ENCODE data around the gene SRBD1.
A peak's percentile ranks its signal among the peaks of the same experiment; 100 is the strongest.

Gene SRBD1

DNA sequence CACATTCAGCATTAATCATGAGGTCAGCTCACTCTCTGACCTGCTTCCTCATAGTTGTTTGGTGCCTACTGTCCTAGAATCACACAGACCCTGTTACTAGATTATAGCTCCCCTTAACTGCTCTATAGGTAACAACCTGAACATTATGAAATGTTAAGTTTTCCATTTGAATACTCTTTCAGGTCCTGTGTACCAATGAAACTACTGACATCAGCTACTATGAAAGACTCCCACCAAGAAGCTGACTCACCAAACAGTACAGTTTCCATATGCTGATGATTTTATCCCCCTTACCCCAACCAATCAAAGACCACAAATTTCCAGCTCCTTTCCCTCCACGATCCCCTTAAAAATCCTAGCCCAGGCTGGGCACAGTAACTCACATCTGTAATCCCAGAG lies 56.3 kb downstream of the SRBD1 start:
- Histone ChIP-seq H3K27me3 (replicated peaks; ENCODE audit: insufficient read depth, low read length) (no peaks in the 10 kb centered on the region), H3K4me1 (ENCODE audit: low read length) (peaks cover 14% of the 10 kb centered on the region), H4K20me1 (ENCODE audit: insufficient read depth, low read length) (no peaks in the 10 kb centered on the region), H3F3A (ENCODE audit: insufficient read depth, low read length) (0 out of 2 replicates have a peak, but pooled peaks cover 2% of the 10 kb centered on the region), H3K36me3 (replicated peaks; ENCODE audit: insufficient read depth, low read length) (no peaks in the 10 kb centered on the region; the same call in 1 of the 2 replicates), H3K4me3 (ENCODE audit: low read length) (no peak overlapping the region), H3K4me2 (ENCODE audit: low read depth, low read length) (peak overlapping the region; percentile 32; the same call in 1 of the 2 replicates), H3K9me3 (replicated peaks; ENCODE audit: insufficient read depth, low read length) (no peaks in the 10 kb centered on the region), H3K79me2 (ENCODE audit: low read length) (no peaks in the 10 kb centered on the region), H3K9me2 (replicated peaks; ENCODE audit: insufficient read depth, low read length) (no peaks in the 10 kb centered on the region), H2AFZ (ENCODE audit: low read length) (no peak overlapping the region), H3K9ac (ENCODE audit: low read length) (no peak overlapping the region; the same call in 1 of the 2 replicates), H3K27ac (ENCODE audit: low read length) (peak overlapping the region; percentile 62; the same call in 1 of the 2 replicates)
- TF ChIP-seq, protein P1, sequence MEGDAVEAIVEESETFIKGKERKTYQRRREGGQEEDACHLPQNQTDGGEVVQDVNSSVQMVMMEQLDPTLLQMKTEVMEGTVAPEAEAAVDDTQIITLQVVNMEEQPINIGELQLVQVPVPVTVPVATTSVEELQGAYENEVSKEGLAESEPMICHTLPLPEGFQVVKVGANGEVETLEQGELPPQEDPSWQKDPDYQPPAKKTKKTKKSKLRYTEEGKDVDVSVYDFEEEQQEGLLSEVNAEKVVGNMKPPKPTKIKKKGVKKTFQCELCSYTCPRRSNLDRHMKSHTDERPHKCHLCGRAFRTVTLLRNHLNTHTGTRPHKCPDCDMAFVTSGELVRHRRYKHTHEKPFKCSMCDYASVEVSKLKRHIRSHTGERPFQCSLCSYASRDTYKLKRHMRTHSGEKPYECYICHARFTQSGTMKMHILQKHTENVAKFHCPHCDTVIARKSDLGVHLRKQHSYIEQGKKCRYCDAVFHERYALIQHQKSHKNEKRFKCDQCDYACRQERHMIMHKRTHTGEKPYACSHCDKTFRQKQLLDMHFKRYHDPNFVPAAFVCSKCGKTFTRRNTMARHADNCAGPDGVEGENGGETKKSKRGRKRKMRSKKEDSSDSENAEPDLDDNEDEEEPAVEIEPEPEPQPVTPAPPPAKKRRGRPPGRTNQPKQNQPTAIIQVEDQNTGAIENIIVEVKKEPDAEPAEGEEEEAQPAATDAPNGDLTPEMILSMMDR (IDR thresholded peaks at IDR 0.05; ENCODE audit: low read length), result no peak
- TF ChIP-seq EZH2phosphoT487 (IDR thresholded peaks at IDR 0.05; ENCODE audit: low read length) (no peak), EZH2 (optimal IDR thresholded peaks at IDR 0.05; ENCODE audit: low read depth, low read length) (no peak)
- DNase-seq, result peak; percentile 46

DNA sequence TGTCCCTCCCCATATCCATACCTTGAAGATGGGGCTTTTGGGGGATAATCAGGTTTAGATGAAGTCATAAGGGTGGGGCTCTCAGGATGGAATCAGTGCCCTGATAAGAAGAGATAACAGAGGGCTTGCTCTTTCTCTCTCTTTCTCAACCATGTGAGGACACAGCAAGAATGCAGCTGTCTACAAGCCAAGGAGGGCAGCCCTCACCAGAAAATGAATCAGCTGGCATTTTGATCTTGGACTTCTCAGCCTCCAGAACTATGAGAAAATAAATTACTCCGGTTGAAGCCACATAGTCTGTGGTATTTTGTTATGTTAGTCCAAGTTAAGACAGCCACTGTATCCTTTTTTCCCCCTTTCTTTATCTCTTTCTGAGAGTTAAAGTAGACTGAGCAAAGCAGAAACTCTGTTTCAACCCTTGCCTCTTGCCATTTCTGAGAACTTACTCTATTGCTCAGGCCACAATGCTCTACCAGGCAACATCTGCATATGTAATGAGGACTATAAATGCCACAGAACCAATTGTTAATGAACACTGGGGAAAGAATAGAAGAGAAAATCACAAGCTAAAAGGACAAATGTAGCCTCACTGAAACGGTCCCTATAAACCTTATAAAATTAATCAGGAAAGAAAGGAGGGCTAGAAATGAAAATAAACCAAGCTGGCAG lies 56.9 kb downstream of the SRBD1 start:
- Histone ChIP-seq H3K9me2 (replicated peaks; ENCODE audit: insufficient read depth, low read length) (no peaks in the 10 kb centered on the region), H3K36me3 (replicated peaks; ENCODE audit: insufficient read depth, low read length) (no peaks in the 10 kb centered on the region; the same call in 1 of the 2 replicates), H3K4me2 (ENCODE audit: low read depth, low read length) (peak overlapping the region; percentile 32; the same call in 1 of the 2 replicates)

DNA sequence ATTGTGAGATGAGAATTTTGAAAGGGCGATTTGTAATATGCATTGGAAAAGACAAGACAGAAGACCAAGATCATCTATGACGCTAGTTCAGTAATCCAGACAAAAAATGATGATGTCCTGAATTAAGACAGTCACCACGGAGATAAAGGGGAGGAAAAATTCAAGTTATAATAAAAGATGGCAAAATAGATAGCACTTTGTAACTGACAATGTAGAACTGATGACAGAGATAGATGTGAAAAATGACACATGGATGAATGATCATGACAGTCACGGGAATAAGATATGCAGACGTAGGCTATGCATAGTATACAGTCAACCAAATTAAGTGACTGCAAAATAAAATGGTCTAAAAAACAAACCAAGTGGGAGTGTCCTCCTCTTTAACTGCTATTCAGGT lies 59.2 kb downstream of the SRBD1 start:
- no peak for TF ChIP-seq EZH2 (optimal IDR thresholded peaks at IDR 0.05; ENCODE audit: low read depth, low read length)
- TF ChIP-seq, protein P1 (IDR thresholded peaks at IDR 0.05; ENCODE audit: low read length), result no peak
- no peak for TF ChIP-seq EZH2phosphoT487 (IDR thresholded peaks at IDR 0.05; ENCODE audit: low read length)
- Histone ChIP-seq H3K36me3 (replicated peaks; ENCODE audit: insufficient read depth, low read length) (no peaks in the 10 kb centered on the region; the same call in 1 of the 2 replicates), H2AFZ (ENCODE audit: low read length) (no peak overlapping the region), H3K27ac (ENCODE audit: low read length) (no peak overlapping the region), H4K20me1 (ENCODE audit: insufficient read depth, low read length) (no peaks in the 10 kb centered on the region), H3K9me3 (replicated peaks; ENCODE audit: insufficient read depth, low read length) (no peaks in the 10 kb centered on the region), H3K9me2 (replicated peaks; ENCODE audit: insufficient read depth, low read length) (no peaks in the 10 kb centered on the region), H3F3A (ENCODE audit: insufficient read depth, low read length) (0 out of 2 replicates have a peak, but pooled peaks cover 2% of the 10 kb centered on the region), H3K4me2 (ENCODE audit: low read depth, low read length) (no peak overlapping the region), H3K27me3 (replicated peaks; ENCODE audit: insufficient read depth, low read length) (no peaks in the 10 kb centered on the region), H3K9ac (ENCODE audit: low read length) (no peak overlapping the region), H3K79me2 (ENCODE audit: low read length) (no peaks in the 10 kb centered on the region), H3K4me1 (ENCODE audit: low read length) (peaks cover 14% of the 10 kb centered on the region), H3K4me3 (ENCODE audit: low read length) (no peak overlapping the region)
- no peak for DNase-seq

More for the DNA sequence above, 56.9 kb downstream of the SRBD1 start:
- no peak overlapping the region; the same call in 1 of the 2 replicates for H3K9ac ChIP-seq (ENCODE audit: low read length)
- no peak overlapping the region for H3K4me3 ChIP-seq (ENCODE audit: low read length)
- H3F3A ChIP-seq (ENCODE audit: insufficient read depth, low read length), result 0 out of 2 replicates have a peak, but pooled peaks cover 2% of the 10 kb centered on the region
- TF ChIP-seq, protein P1 (IDR thresholded peaks at IDR 0.05; ENCODE audit: low read length), result no peak
- H3K79me2 ChIP-seq (ENCODE audit: low read length), result no peaks in the 10 kb centered on the region
- H3K27ac ChIP-seq (ENCODE audit: low read length), result peak overlapping the region; percentile 62; the same call in 1 of the 2 replicates
- peaks cover 14% of the 10 kb centered on the region for H3K4me1 ChIP-seq (ENCODE audit: low read length)
- H3K9me3 ChIP-seq (replicated peaks; ENCODE audit: insufficient read depth, low read length), result no peaks in the 10 kb centered on the region
- no peak for DNase-seq
- H4K20me1 ChIP-seq (ENCODE audit: insufficient read depth, low read length), result no peaks in the 10 kb centered on the region
- H2AFZ ChIP-seq (ENCODE audit: low read length), result no peak overlapping the region
- no peaks in the 10 kb centered on the region for H3K27me3 ChIP-seq (replicated peaks; ENCODE audit: insufficient read depth, low read length)

All from MM.1S (cell line).